RWPE1 (cell line): ENCODE data around the gene ATP2A3.

ENCODE experiments used
- CTCF ChIA-PET: fragments of 350-600 bp; sonication (Branson Sonifier 250); formaldehyde crosslinking; extraction: SDS; loops from one replicate; lab custom pipeline; 2021; lab: Yijun Ruan, JAX
- POLR2A ChIA-PET: fragments of 400-600 bp; formaldehyde crosslinking; extraction: SDS; loops from one replicate; lab custom pipeline; 2020; ENCODE audit warnings: antibody characterized with exemption; ENCODE audit not compliant: low non-redundant PET; lab: Yijun Ruan, JAX
- DNase-seq: peaks from one replicate; pipeline ENCODE4 v3.0.0; 2012; ENCODE audit warnings: low spot score
- H3K27ac ChIP-seq: fragments of 450-650 bp; 2 replicates; pipeline ENCODE4 v1.5.1; 2017
- CTCF ChIP-seq: fragments of 450-650 bp; conservative IDR thresholded peaks from 2 replicates; pipeline ENCODE4 v1.5.1; 2017; ENCODE audit warnings: low read depth, mild to moderate bottlenecking

ATP2A3 gene

GRCh38 chr17:3959295-3959899 is 4.8 kb downstream of the ATP2A3 start:
- ChIA-PET CTCF (interaction anchor here (0.5 to 1.4 kb wide), 2 partner anchors 45 to 1897 kb away, joined by 3 to 6 read pairs; no protein-coding TSS in a partner anchor), POLR2A (no interaction called here)
- peak; percentile 51 for DNase-seq
- H3K27ac ChIP-seq: no peak overlapping the region
- no peak for TF ChIP-seq CTCF

- DNase-seq: no peak
- no peak overlapping the region for H3K27ac ChIP-seq
- TF ChIP-seq CTCF: no peak
- ChIA-PET CTCF (no interaction called here), POLR2A (no interaction called here)
Measured at GRCh38 chr17:3957735-3958599, 6.3 kb downstream of the ATP2A3 start.

- no peak overlapping the region for H3K27ac ChIP-seq
- no peak for TF ChIP-seq CTCF
- no peak for DNase-seq
- CTCF ChIA-PET: no interaction called here
- POLR2A ChIA-PET: no interaction called here
Measured at GRCh38 chr17:3956983-3957382, 7.3 kb downstream of the ATP2A3 start.

- no peak overlapping the region for H3K27ac ChIP-seq
- CTCF ChIA-PET: interaction anchor here (0.5 kb wide), 1 partner anchor 32 kb away, joined by 4 read pairs; no protein-coding TSS in a partner anchor
- no peak for TF ChIP-seq CTCF
- DNase-seq: no peak
- POLR2A ChIA-PET: no interaction called here
Measured at GRCh38 chr17:3956327-3956957, 7.8 kb downstream of the ATP2A3 start.

- CTCF ChIA-PET: no interaction called here
- POLR2A ChIA-PET: no interaction called here
- H3K27ac ChIP-seq: no peak overlapping the region
- no peak for DNase-seq
- TF ChIP-seq CTCF: no peak
Measured at GRCh38 chr17:3955673-3955988, 8.6 kb downstream of the ATP2A3 start.

- CTCF ChIA-PET: no interaction called here
- POLR2A ChIA-PET: no interaction called here
- TF ChIP-seq CTCF: no peak
- H3K27ac ChIP-seq: no peak overlapping the region
- no peak for DNase-seq
Measured at GRCh38 chr17:3954976-3955672, 9.1 kb downstream of the ATP2A3 start.
